ENCODE results near the gene PREX1. TPM values are rescaled to one million over a fixed set of nuclear protein-coding genes. Genes with fewer than 3 reads are reported as not detected.

PREX1 gene
- polyA plus RNA-seq, 1 donor (not counting 4 experiments of a cell fraction or from before 2014, with no cell fraction given) = 0.22 TPM

DNA sequence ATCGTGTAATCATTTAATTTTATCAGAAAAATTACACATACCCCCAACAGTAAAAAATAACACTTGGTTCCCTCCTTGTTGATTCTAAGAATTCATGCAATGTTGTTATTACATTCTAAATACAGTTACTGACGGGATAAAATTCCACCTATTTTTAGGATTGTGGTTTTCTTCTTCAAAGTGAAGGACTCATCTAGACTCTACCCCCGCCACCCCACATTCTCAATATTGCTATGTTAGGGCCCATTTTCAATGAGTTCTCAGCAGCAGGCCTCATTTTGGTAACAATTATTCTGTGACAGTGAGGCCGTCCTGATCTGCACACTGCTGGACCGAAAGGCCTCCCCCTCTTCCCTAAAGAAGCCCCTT lies 43.5 kb downstream of the PREX1 start:
- dilution Hi-C loops (cut with MboI; ENCODE audit: extremely low pct_ligation_motif_present, low sequenced_read_pairs) = no loop called here
- H3K79me2 ChIP-seq (ENCODE audit: control insufficient read depth, insufficient read depth, low read length) = no peaks in the 10 kb centered on the region
- DNase-seq (ENCODE audit: low read depth, low spot score) (no peak), FAIRE-seq (no peak)
- H3K27me3 ChIP-seq (ENCODE audit: control insufficient read depth, extremely low read depth, insufficient read depth, low read length) = peaks cover 5% of the 10 kb centered on the region
- H3K4me1 ChIP-seq (ENCODE audit: control insufficient read depth, extremely low read depth, insufficient read depth, low read length) = no peaks in the 10 kb centered on the region
- H3K4me2 ChIP-seq (ENCODE audit: control insufficient read depth, extremely low read depth, insufficient read depth, low read depth, low read length) = no peak overlapping the region
- H3K27ac ChIP-seq (ENCODE audit: control insufficient read depth, insufficient read depth, low read length) = no peak overlapping the region
- no peaks in the 10 kb centered on the region for H3K9me3 ChIP-seq (ENCODE audit: control insufficient read depth, low read depth, low read length)
- H4K20me1 ChIP-seq (ENCODE audit: control insufficient read depth, extremely low read depth, insufficient read depth, low read length) = no peaks in the 10 kb centered on the region
- no peak overlapping the region for H3K9ac ChIP-seq (ENCODE audit: control insufficient read depth, extremely low read depth, insufficient read depth, low read length)
- TF ChIP-seq CTCF (optimal IDR thresholded peaks at IDR 0.05 in 1 of 3, IDR thresholded peaks at IDR 0.05 in 1 of 3, conservative IDR thresholded peaks at IDR 0.05 in 1 of 3; ENCODE audit: extremely low read depth in 1 of 3, insufficient read depth in 2 of 3, low read length in 3 of 3) (no peak), EZH2 (IDR thresholded peaks at IDR 0.05; ENCODE audit: low read length) (no peak)
- no peaks in the 10 kb centered on the region for H3K36me3 ChIP-seq (ENCODE audit: control insufficient read depth in 2 of 2, extremely low read depth in 1 of 2, insufficient read depth in 2 of 2, low read length in 2 of 2)
- H2AFZ ChIP-seq (ENCODE audit: control insufficient read depth, low read length) = no peak overlapping the region
- no peaks in the 10 kb centered on the region for H3K9me1 ChIP-seq (ENCODE audit: control insufficient read depth, extremely low read depth, insufficient read depth, low read length)
- no peak overlapping the region for H3K4me3 ChIP-seq (ENCODE audit: control insufficient read depth in 2 of 3, extremely low read depth in 1 of 3, insufficient read depth in 2 of 3, low read depth in 1 of 3, low read length in 3 of 3)

GRCh38 chr20:48783533-48784272 lies 44.1 kb downstream of the PREX1 start:
- no peak for FAIRE-seq

More at GRCh38 chr20:48783533-48784272, 44.1 kb downstream of the PREX1 start:
- no peaks in the 10 kb centered on the region for H3K79me2 ChIP-seq (ENCODE audit: control insufficient read depth, insufficient read depth, low read length)
- H3K4me1 ChIP-seq (ENCODE audit: control insufficient read depth, extremely low read depth, insufficient read depth, low read length) = no peaks in the 10 kb centered on the region
- no peak overlapping the region for H3K27ac ChIP-seq (ENCODE audit: control insufficient read depth, insufficient read depth, low read length)
- no peak overlapping the region for H3K4me3 ChIP-seq (ENCODE audit: control insufficient read depth in 2 of 3, extremely low read depth in 1 of 3, insufficient read depth in 2 of 3, low read depth in 1 of 3, low read length in 3 of 3)
- TF ChIP-seq CTCF (optimal IDR thresholded peaks at IDR 0.05 in 1 of 3, IDR thresholded peaks at IDR 0.05 in 1 of 3, conservative IDR thresholded peaks at IDR 0.05 in 1 of 3; ENCODE audit: extremely low read depth in 1 of 3, insufficient read depth in 2 of 3, low read length in 3 of 3) (no peak), EZH2 (IDR thresholded peaks at IDR 0.05; ENCODE audit: low read length) (no peak)
- H3K9ac ChIP-seq (ENCODE audit: control insufficient read depth, extremely low read depth, insufficient read depth, low read length) = no peak overlapping the region
- no peaks in the 10 kb centered on the region for H3K9me1 ChIP-seq (ENCODE audit: control insufficient read depth, extremely low read depth, insufficient read depth, low read length)
- peaks cover 5% of the 10 kb centered on the region for H3K27me3 ChIP-seq (ENCODE audit: control insufficient read depth, extremely low read depth, insufficient read depth, low read length)
- no peaks in the 10 kb centered on the region for H4K20me1 ChIP-seq (ENCODE audit: control insufficient read depth, extremely low read depth, insufficient read depth, low read length)
- dilution Hi-C loops (cut with MboI; ENCODE audit: extremely low pct_ligation_motif_present, low sequenced_read_pairs) = no loop called here
- no peak overlapping the region for H3K4me2 ChIP-seq (ENCODE audit: control insufficient read depth, extremely low read depth, insufficient read depth, low read depth, low read length)
- DNase-seq (ENCODE audit: low read depth, low spot score) = no peak
- H3K9me3 ChIP-seq (ENCODE audit: control insufficient read depth, low read depth, low read length) = no peaks in the 10 kb centered on the region
- H3K36me3 ChIP-seq (ENCODE audit: control insufficient read depth in 2 of 2, extremely low read depth in 1 of 2, insufficient read depth in 2 of 2, low read length in 2 of 2) = no peaks in the 10 kb centered on the region
- no peak overlapping the region for H2AFZ ChIP-seq (ENCODE audit: control insufficient read depth, low read length)
